Measurements from ENCODE around the gene S100A12.

Gene S100A12

GRCh38 chr1:153389401-153389800 lies 14.0 kb upstream of the S100A12 start:
- TF ChIP-seq, protein P1, sequence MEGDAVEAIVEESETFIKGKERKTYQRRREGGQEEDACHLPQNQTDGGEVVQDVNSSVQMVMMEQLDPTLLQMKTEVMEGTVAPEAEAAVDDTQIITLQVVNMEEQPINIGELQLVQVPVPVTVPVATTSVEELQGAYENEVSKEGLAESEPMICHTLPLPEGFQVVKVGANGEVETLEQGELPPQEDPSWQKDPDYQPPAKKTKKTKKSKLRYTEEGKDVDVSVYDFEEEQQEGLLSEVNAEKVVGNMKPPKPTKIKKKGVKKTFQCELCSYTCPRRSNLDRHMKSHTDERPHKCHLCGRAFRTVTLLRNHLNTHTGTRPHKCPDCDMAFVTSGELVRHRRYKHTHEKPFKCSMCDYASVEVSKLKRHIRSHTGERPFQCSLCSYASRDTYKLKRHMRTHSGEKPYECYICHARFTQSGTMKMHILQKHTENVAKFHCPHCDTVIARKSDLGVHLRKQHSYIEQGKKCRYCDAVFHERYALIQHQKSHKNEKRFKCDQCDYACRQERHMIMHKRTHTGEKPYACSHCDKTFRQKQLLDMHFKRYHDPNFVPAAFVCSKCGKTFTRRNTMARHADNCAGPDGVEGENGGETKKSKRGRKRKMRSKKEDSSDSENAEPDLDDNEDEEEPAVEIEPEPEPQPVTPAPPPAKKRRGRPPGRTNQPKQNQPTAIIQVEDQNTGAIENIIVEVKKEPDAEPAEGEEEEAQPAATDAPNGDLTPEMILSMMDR (IDR thresholded peaks at IDR 0.05; ENCODE audit: control insufficient read depth, insufficient read depth, low read depth, low read length, missing control alignments): no peak
- no peak for DNase-seq (ENCODE audit: low read depth)
- H3K4me3 ChIP-seq (ENCODE audit: control insufficient read depth, low read depth, low read length): no peak overlapping the region

GRCh38 chr1:153387785-153388184 lies 12.4 kb upstream of the S100A12 start:
- no peak for DNase-seq (ENCODE audit: low read depth)
- H3K4me3 ChIP-seq (ENCODE audit: control insufficient read depth, low read depth, low read length): no peak overlapping the region
- TF ChIP-seq, protein P1 (IDR thresholded peaks at IDR 0.05; ENCODE audit: control insufficient read depth, insufficient read depth, low read depth, low read length, missing control alignments): no peak

DNA sequence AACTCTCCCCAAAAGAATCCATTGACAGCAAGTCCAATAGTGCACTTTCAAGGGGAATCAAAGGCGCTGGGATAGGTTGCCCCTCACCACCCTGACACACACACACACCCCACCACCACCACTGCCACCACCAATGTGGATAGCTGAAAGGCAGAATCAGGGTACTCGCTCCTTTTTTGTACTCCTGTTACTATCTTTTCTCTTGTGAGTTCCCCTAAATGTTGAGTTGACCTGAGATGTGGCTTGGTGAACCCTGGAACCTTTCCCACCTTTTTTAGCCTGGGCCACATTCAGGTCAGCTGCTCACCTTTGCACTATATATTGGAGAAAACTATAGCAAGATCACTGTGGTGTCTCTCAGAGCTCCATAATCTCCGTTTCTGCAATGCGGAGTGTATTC lies 11.6 kb upstream of the S100A12 start:
- DNase-seq (ENCODE audit: low read depth): no peak
- TF ChIP-seq, protein P1 (IDR thresholded peaks at IDR 0.05; ENCODE audit: control insufficient read depth, insufficient read depth, low read depth, low read length, missing control alignments): no peak
- no peak overlapping the region for H3K4me3 ChIP-seq (ENCODE audit: control insufficient read depth, low read depth, low read length)

DNA sequence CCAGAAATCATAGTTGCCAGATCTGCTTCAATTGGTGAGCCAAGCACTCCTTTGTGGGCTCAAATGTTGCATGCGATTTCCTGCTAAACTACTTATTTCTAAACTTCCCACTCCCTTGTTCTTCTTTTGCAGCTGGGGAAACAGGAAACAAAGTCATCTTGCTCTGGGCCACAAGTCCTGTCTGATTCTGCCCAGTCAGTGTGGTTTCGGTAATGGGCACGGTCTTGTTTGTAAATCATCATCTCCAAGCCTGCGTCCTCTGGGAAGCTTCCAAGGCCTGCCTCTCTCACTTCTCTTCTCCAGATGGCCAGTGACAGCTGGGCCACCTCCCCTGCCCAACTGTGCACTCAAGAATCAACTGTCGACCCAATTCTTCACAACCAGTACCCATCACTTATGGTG lies 11.1 kb upstream of the S100A12 start:
- DNase-seq (ENCODE audit: low read depth): no peak
- H3K4me3 ChIP-seq (ENCODE audit: control insufficient read depth, low read depth, low read length): no peak overlapping the region
- TF ChIP-seq, protein P1 (IDR thresholded peaks at IDR 0.05; ENCODE audit: control insufficient read depth, insufficient read depth, low read depth, low read length, missing control alignments): no peak

DNA sequence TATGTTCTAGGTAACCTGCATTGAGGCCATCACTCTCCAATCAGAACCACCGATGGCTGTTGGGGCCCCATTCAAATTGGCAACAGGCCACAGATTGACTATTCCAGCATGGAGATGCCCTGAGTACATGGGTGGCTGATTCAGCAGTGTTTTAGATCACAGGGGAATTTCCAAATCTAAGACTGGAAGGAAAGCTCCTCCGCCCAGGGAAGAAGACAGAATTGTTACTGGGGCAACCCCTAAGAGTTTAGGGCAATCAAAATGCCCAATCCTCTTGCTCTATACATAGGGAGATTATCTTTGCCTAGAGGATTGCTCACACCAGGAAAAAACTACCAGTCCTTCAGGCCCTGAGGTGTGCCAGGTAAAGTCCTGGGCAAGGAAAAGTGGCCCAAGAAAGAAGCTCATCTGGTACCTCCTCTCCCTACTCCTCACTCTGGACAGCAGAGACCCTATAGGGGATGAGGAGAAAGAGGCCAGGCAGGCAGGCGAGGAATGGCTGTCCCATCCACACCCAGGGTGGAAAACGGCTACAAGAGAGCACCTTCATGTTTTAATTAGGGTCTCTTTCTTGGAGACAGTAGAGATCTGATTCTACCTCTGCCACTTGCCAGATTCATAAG lies 9.6 kb upstream of the S100A12 start:
- DNase-seq (ENCODE audit: low read depth): no peak
- no peak overlapping the region for H3K4me3 ChIP-seq (ENCODE audit: control insufficient read depth, low read depth, low read length)
- TF ChIP-seq, protein P1 (IDR thresholded peaks at IDR 0.05; ENCODE audit: control insufficient read depth, insufficient read depth, low read depth, low read length, missing control alignments): no peak

- no peak for DNase-seq (ENCODE audit: low read depth)
- TF ChIP-seq, protein P1 (IDR thresholded peaks at IDR 0.05; ENCODE audit: control insufficient read depth, insufficient read depth, low read depth, low read length, missing control alignments): no peak
- H3K4me3 ChIP-seq (ENCODE audit: control insufficient read depth, low read depth, low read length): no peak overlapping the region
Observed at GRCh38 chr1:153380711-153381110, 5.3 kb upstream of the S100A12 start.

Measured in AG09309 (cell line).